ENCODE data around the gene TPRG1L.

GRCh38 chr1:3594706-3595377, 30.0 kb upstream of the TPRG1L start:
- TF ChIP-seq CTCF (IDR thresholded peaks at IDR 0.05): no peak
- no peak for TF ChIP-seq POLR2A (IDR thresholded peaks at IDR 0.05)
- no peak for TF ChIP-seq EP300 (IDR thresholded peaks at IDR 0.05)

Measured in upper lobe of left lung (tissue), 4 donors.